Testis (tissue), 2 donors: ENCODE data around the gene PGAP2.

ENCODE experiments used
- CTCF ChIP-seq, 3 experiments: fragments of 450-650 bp in 2 of 3; fragments of 200-600 bp in 1 of 3; sonication (generic) in 1 of 3; IDR thresholded peaks; one replicate each; pipeline ENCODE4 v1.5.1; 2016 to 2019; ENCODE audit warnings: antibody characterized with exemption in 3 of 3, mild to moderate bottlenecking in 2 of 3, moderate library complexity in 1 of 3
- POLR2A ChIP-seq: fragments of 450-650 bp; IDR thresholded peaks from one replicate; pipeline ENCODE4 v1.6.1; 2017; ENCODE audit warnings: antibody characterized with exemption, mild to moderate bottlenecking, moderate library complexity

GRCh38 chr11:3859373-3859881, 51.1 kb downstream of the PGAP2 start:
- TF ChIP-seq POLR2A (no peak), CTCF (IDR thresholded peaks at IDR 0.05) (no peak)
